ENCODE data around the gene ENOX1. TPM values are rescaled to one million over a fixed set of nuclear protein-coding genes. Genes with fewer than 3 reads are reported as not detected.

Gene ENOX1
- total RNA-seq, 1 donor from 2014 or later = 2.0 TPM

DNA sequence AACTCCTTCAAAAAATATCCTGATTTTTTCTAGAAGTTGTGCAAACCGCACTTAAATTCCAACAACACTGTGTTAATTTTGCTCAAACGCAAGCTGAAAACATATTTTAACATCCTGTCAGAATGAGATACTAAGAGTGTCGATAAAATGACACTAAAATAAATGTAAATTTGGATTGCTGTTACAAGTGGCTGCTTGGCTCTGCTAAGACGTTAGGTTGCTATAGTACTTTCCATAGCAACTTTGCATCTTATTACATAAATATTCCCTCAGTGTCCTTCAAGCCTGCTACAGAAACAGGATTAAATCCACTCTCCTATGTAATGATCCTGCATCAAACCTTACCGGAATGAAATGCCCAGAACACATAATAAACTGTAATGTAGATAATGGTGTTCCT lies 471.2 kb downstream of the ENOX1 start:
- no peak for DNase-seq (ENCODE audit: low spot score)

DNA sequence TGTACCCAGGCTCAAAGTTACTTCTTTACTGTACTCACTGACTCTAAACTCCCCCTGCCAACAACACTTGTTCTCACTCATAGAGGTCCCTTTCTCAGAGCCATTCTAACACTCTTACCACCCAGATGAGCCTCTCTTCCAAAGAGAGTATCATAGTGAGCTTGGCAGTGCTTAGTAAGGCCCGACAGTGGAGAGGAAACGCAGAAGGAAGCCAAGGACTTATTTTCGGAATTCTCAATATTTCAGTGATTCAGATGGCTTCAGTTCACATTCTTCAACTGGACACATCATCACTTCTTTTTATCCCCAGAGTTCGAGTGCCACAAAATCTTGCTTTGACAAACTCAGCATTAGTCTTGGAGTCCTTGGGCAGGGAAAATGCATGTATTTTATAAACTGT lies 477.5 kb downstream of the ENOX1 start:
- no peak for DNase-seq (ENCODE audit: low spot score)

DNA sequence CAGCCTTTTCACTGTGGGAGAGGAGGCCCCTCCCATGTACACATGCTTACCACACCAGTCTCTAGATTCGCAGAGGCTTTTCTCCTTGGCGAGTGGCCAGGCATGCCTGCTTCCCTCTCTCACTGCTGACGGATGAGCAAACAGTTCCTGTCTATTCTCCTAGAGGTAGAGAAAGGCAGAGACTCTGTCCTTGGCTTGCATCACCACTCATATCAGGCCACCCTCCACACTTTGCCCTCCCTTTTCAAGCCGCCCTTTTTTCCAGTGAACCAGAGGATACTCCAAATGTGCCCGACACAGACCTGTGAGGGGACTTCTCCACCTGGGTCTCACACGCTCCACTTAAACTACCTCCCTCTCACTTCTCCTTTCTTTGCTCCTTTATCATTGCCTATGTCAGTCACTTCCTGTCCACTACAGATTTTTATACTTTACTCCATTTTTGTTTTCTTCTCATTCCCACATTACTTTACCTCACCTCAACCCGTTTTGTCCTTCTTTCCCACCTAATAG lies 478.8 kb downstream of the ENOX1 start:
- DNase-seq (ENCODE audit: low spot score) = peak; percentile 90

DNA sequence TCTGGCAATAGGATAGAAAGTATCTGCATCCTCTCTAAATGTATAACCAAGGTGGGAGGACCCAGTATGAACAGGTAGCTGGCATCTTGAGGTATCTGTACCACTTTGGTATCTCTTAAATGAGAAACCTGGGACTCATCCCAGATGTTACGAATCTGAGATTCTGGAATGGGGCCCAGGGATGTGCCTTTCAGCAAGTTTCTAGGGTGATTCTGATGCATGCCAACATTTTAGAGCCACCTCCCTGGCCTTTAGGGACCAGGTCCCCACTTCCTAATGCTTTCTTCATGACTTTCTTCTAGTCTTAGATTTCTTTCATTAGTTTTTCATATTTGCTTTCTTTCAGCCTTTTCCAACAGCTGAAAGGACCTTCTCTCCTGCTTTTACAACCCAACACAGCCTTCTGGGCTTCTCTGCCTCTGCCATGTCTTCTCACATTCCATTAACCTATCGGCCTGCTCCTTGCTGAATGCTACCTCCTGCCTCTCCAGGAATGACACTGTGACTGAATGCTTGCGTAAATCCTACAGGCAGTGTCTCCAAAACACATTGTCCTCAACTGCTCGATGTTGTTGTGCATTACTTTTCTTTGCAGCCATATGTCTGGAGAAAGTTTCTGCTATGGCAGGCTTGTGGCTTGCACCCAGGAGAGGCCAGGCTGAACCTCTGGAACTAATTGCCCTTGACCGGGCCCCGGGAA lies 479.4 kb downstream of the ENOX1 start:
- DNase-seq (ENCODE audit: low spot score) = no peak

DNA sequence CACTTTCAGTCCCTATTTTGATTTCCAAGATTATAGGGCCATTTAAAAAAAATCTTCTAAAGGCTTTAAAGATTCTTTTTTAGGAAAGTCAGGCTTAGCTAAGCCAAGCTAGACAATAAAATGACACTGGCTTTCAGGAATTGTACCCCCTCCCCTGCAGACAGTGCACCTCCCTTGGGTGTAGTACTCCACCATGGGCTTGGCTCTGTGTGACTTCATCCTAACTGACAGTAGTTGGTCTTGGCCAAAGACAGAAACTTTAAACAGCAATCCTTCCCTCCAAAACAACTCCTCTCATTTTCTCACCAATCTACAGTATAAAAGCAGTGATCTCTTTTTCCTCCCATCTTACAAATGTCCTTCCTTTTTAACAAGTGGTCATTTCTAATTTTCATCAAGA lies 480.4 kb downstream of the ENOX1 start:
- no peak for DNase-seq (ENCODE audit: low spot score)

DNA sequence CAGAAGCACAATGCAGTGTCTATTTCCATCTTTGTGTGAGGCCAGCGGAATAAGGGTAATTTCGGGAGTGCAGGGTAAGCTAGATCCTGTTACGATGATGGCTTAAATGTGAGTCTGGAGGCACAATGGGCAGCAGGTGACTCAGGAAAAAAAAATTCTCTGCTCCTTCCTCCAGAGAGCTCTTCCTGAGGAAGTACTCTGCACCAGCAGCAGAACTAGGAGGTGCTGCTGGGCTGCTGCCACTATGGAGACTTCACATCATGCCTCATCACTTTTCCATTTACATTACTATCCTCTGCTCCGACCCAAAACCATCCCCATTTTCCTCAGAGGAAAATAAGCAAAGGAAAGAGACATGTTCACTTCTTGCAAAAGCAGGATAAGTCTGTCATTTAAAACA lies 481.4 kb downstream of the ENOX1 start:
- DNase-seq (ENCODE audit: low spot score) = no peak

DNA sequence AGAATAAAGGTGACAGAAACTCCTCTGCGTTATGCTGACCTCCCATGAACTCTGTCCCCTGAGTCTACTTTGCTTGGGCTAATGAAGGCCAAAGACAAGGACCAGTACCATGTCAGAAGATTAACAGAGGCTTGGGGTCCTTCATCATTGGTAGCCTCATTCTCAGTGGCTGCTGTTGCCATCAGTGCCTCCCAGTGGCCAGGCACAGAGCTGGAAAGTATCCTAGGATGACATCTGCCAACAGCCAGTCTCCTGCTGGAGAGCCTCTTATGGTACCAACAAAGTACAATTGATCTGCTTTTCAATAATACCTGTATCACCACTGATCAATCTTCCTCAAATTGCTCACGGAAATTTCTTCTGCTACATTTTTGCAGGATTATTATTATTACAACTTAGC lies 481.8 kb downstream of the ENOX1 start:
- DNase-seq (ENCODE audit: low spot score) = no peak

DNA sequence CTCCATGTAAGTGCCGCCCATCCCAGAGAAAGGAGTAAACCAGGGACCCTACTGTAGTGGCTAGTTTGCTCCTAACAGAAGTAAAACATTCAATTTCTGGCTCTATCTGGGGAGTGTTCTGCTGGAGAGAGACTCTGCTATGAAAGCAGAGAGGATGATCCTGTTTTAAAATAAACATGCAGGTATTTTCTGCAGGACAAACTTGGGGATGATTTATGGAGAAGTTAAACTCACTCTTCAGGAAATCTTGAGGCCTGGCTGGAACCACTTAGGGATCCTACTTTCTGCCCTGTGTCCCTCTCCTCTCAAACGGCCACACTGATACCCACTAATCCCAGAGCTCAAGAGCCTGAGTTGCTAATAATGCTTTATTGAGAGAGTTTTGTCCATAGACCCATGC lies 482.3 kb downstream of the ENOX1 start:
- no peak for DNase-seq (ENCODE audit: low spot score)

DNA sequence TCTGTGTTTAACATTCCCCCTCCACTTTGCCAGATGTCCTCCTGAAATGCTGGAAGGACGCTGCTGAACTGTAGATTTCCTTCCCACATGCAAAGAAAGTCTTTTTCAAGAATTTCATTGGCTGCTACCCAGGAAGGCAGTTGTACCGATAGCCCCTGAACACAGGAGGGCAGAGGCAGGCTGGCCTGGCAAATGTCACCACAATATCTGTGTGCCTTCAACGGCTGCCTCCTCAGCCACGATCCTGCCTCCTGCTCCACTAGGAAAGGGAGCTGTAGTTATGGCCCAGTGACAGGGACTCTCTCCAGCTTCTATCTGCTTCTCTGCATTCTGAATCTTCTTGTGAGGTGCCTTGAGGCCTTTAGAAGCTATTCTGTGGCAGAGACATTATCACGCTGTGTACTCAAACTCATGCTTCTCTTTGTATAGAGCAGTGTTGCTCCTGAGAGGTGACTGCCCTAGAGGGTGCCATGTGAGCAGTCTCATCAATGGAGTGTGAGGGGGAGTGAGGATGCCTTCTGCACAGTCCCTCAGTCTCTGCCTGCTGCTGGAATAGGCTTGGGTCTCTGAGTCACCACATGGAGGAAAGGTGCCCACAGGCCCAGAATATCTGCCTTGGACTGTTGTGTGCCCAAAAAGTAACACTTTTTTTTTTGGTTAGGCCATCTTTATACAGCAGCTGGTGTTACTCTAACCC lies 483.6 kb downstream of the ENOX1 start:
- DNase-seq (ENCODE audit: low spot score) = peak; percentile 49

DNA sequence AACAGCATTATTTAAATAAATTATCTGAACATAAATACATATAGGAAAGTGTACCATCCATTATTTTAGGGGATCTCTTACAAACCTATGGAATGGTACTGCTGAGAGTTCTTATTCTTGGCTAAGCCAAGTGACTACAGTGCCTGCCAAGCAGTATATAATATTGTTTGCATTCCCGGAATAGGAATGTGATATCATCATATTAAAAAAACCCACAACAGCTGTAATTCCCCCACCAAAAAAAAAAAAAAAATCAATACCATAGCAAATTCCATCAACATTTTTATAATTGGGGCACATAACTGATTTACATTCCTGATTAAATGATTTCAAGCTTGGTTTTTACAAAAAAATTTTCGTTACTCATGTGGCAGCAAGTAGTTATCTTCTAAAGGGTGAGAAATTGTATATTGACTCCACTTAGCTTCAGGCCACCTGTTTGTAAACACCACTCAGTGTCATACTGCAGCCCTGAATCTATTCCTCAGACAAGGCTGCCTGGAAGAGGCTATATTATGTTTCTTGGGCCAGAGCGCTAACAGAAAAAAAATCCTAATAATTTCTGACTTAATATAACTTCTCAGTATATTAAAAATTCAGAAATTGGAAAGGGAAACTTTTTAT lies 485.3 kb downstream of the ENOX1 start:
- DNase-seq (ENCODE audit: low spot score) = no peak

DNA sequence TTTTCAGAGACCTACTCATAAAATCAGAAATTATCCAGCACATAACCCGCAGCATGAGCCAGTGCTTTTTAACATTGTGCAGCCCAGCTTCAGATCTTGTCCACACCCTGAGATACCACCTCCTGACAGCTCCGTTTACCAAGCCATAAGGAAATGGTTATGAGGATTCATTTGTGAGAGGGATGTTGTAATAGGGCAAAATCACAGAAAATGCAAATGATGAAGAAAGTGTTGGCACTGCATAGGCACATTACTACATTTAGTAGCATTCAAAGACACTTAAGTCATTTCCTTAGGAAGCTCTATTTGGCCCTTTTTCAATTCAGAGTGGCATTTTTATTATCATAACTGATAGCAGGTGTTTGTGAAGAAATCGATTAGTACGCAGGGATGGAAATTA lies 485.9 kb downstream of the ENOX1 start:
- DNase-seq (ENCODE audit: low spot score) = no peak

DNA sequence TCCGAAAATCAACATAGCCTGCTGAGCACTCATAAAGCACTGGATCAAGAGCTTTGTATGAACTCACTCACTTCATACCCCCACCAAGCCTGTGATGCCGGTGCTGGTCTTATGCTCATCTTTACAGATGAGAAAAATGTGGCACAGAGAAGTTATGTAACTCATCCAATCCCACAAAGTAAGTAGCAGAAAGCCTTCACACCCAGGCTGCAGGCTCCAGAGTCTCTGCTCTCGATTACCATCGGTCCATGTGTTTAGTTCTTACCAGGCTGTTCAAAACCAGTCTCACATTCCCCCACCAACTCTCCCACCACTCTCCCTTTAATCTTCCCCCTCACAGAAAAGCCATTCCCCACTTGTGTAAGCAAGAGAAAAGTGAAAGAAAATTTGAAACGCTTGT lies 487.4 kb downstream of the ENOX1 start:
- no peak for DNase-seq (ENCODE audit: low spot score)

DNA sequence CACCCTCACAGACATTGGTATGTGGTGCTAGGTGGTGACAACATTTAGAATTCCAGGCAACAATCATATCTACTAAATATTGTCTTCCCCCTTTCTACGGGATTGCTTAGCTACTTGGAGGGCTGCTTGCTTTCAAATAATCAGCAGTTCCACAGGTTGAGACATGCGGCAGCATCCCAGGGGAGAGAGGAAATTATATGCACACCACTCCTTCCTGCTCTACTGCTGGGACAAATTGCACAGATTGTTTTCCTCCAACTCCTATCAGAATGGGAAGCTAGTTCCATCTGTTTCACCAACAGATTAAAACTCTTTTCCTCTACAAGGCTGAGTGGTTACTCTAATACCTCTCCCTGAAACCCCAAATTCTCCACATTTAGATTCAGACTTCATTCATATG lies 488.0 kb downstream of the ENOX1 start:
- DNase-seq (ENCODE audit: low spot score) = no peak

DNA sequence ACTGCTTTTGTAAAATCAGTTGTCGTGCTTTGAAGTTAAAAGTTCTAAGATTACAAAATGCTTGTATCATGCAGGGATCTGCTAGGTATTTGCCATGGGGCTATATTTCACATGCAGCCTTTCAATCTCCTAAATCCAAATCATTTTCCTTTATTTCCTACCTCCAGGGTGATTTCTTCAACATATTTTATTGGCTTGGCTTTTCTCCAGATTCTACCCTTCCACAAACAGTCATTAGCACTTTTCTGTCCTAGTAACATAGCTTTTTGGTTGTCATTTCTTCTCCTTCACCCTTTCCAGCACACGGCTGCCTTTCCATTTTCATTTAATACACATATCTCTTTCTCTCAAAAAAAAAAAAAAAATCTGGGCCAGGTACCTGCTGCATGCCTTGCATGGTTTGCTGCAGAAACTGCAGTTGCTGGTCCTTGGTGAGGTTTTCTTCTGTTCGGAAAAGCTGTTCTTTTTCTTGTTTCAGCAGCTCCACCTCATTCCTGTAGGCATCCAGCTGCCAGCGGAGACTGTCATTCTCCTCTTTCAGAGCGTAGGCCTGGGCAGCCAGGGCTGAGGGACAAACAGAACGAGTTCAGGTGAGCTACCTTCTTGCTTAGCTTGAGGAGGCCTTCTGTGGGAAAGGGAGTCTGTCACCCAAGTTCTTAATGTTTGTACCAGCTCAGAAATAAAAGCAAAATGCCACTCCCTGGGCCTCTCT lies 488.6 kb downstream of the ENOX1 start:
- no peak for DNase-seq (ENCODE audit: low spot score)

DNA sequence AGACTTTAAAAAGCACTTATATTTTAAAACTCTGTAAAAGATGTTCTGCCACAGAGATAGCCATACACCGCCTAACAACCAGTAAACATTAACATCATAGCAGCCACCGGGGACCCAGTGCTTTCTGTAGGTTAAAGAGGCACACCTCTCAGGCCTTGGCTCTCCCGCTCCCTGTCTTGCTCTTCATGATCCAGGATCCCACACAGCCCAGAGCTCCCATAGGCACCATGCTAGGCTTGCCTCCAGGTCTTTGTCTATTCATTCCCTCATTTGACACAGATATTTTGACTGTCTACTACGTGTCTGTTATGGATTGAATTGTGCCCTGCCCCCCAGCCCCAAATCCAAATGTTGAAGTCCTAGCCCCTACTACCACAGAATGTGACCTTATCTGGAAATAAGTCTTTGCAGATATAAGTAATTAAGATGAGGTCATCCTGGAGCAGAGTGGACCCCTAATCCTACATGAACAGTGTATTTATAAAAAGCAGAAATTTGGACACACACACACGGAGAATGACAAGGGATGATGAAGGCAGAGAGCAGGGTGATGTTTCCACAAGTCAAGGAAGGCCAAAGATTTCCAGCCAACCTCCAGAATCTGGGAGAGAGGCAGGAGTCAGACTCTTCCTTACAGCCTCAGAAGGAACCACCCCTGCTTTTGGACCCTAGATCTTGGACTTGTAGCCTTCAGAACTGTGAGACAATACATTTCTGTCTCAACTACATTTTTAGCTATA lies 490.8 kb downstream of the ENOX1 start:
- DNase-seq (ENCODE audit: low spot score) = no peak

DNA sequence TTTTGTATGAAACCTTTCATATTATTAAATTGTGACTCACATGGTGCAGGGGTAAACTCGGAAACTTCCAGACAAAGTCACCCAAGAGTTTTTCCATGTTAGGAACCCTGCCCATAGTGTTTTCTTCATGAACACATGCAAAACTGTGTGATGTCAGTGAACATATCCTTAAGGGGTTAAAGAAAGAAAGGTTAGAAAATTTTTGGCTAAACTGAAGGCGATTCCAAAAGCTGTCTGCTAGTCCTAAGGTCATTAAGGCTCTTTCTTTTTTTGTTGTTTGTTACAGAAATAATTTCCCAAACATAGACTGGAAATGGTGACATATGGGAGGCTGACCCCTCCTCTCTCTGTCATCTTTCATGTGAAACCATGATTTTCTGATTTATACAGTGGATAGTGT lies 491.5 kb downstream of the ENOX1 start:
- DNase-seq (ENCODE audit: low spot score) = no peak

DNA sequence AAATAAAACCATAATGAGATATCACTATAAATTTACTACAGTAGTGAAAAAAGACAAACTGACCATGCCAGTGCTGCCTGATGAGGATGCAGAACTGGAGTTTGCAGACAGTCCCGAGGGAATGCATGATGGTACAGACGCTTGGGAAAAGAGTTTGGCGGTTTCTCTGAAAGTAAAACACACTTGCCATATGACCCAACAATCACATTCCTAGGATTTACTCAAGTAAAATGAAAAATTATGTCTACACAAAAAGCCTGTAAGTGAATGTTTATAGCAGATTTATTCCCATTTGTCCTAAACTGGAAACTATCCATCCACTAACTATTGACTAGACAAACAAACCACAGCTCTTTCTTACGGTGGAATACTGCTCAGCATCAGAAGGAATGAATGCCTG lies 492.4 kb downstream of the ENOX1 start:
- DNase-seq (ENCODE audit: low spot score) = no peak

DNA sequence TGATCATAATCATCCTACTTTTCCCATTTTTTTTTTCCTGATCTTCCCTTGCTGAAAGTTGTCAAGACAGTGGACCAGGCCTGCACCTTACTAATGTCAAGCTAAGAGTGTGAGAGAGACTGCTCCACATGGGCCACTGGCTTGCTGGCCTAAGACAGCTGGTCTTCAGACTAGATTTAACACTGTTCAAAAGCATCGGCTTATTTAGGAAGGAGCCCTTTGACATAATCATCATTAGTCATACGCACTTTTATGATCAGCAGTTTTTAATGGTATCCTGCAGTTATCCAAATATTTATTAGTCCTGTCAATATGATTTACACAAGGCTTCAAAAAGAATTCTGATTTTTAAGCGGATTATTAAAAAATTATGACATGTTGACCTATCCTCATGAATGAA lies 492.8 kb downstream of the ENOX1 start:
- DNase-seq (ENCODE audit: low spot score) = no peak

DNA sequence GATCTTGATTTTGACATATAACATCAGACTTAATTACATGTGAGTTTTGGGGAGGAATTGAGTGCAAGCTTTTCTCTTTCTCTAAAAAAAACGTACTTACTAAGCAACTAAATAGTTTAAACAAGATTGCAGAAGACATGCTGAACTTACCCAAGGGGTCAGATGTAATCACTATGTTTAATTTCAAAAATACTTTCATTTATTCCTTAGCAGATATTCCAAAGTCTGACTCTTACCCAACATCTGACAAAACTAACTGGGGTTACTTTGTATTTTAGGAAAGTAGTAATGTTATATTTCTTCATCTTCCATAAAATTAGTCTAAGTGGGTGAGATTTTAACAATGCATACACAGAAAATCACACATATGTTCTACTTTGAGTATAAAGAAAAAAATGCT lies 493.2 kb downstream of the ENOX1 start:
- no peak for DNase-seq (ENCODE audit: low spot score)

DNA sequence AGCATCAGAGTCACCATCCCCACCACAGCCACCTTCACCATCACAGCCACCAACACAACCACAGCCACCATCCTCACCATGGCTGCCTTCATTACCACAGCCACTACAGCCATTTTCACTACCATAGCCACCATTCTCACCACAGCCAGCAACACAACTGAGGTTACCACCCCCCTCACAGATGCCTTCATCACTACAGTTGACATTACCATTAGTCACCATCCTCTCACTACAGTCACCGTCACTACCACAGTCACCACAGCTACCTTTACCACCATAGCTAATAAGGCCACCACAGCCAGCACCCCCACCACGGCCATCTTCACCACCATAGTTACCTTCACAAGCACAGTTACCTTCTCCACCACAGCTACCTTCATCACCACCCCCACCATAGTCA lies 493.8 kb downstream of the ENOX1 start:
- DNase-seq (ENCODE audit: low spot score) = no peak

DNA sequence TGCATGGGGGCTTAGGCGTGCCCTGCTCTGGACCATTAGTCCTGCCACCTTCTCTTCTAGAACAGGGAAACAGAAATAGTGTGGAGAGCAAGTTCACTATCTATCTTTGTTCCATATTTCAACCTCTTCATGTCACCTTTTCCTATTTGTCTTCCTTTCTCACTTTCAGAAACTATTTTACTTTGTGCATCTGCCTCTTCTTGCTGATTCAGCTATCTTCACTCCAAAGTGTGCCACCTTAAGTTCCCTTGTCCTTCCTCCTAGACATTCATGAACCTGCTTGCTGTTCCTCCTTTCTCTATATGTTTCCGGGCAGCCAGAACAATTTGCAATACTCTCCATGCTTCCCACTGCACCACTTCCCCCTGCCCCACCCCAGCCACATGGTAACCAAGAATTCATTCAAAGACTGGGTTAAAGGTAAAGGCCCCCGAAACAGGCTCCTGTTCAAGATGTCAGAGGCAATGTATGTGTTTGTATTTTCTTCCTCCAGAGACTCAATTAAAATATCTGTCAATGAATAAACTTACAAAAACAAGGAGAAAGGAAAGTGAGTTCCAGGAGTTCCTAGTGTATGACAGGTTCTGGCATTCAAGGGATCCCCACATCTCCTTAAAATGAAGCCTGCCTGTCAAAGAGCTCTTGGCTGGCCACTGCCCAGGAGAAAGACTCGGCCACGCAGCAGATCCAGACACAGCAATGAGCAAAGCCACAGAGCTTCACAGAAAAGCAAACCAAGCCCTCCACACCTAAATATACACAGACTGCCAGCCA lies 495.3 kb downstream of the ENOX1 start:
- DNase-seq (ENCODE audit: low spot score) = no peak
